Stimulated activated CD4-positive, alpha-beta T cell treated with anti-CD3 and anti-CD28 coated beads, Interleukin-4, amount 100 ng/mL, for 4 hours (primary cell): ENCODE results near the gene KHDRBS2.

Experiments
- DNase-seq, 2 experiments: peaks; one replicate each; pipeline ENCODE4 v3.0.0-alpha.2; 2020

KHDRBS2 gene

GRCh38 chr6:62285612-62286469 is at the start of gene KHDRBS2:
KHDRBS2 (minus strand) TSS chr6:62286225.
- DNase-seq = peak in 1 of 2 experiments; percentile 0

GRCh38 chr6:62328607-62329006 is 42.6 kb upstream of the KHDRBS2 start:
- DNase-seq = no peak

GRCh38 chr6:62324834-62325233 is 38.8 kb upstream of the KHDRBS2 start:
- no peak for DNase-seq

GRCh38 chr6:62323818-62324431 is 37.9 kb upstream of the KHDRBS2 start:
- DNase-seq = no peak

- no peak for DNase-seq
Measured at GRCh38 chr6:62298745-62299392, 12.8 kb upstream of the KHDRBS2 start.

- DNase-seq = no peak
Measured at GRCh38 chr6:62296541-62296940, 10.5 kb upstream of the KHDRBS2 start.

- DNase-seq = no peak
Measured at GRCh38 chr6:62288974-62289373, 2.9 kb upstream of the KHDRBS2 start.

GRCh38 chr6:62288562-62288961 is 2.5 kb upstream of the KHDRBS2 start:
- DNase-seq = no peak

- no peak for DNase-seq
Measured at GRCh38 chr6:62286470-62286843, 432 bp upstream of the KHDRBS2 start.

GRCh38 chr6:62284725-62285124 is 1.3 kb downstream of the KHDRBS2 start:
- no peak for DNase-seq

GRCh38 chr6:62283796-62284411 is 2.1 kb downstream of the KHDRBS2 start:
- no peak for DNase-seq

GRCh38 chr6:62283365-62283764 is 2.7 kb downstream of the KHDRBS2 start:
- DNase-seq = no peak

GRCh38 chr6:62280099-62280498 is 5.9 kb downstream of the KHDRBS2 start:
- no peak for DNase-seq

- DNase-seq = no peak
Measured at GRCh38 chr6:62272114-62272513, 13.9 kb downstream of the KHDRBS2 start.

GRCh38 chr6:62265906-62266525 is 20.0 kb downstream of the KHDRBS2 start:
- DNase-seq = no peak

GRCh38 chr6:62262283-62262682 is 23.7 kb downstream of the KHDRBS2 start:
- DNase-seq = no peak

GRCh38 chr6:62246087-62246486 is 39.9 kb downstream of the KHDRBS2 start:
- no peak for DNase-seq

- DNase-seq = no peak
Measured at GRCh38 chr6:62236784-62237183, 49.2 kb downstream of the KHDRBS2 start.

- DNase-seq = no peak
Measured at GRCh38 chr6:62229231-62229630, 56.8 kb downstream of the KHDRBS2 start.

GRCh38 chr6:62217866-62218265 is 68.2 kb downstream of the KHDRBS2 start:
- DNase-seq = no peak

GRCh38 chr6:62202078-62202477 is 83.9 kb downstream of the KHDRBS2 start:
- DNase-seq = no peak

GRCh38 chr6:62192593-62192992 is 93.4 kb downstream of the KHDRBS2 start:
- no peak for DNase-seq

GRCh38 chr6:62175195-62175594 is 110.8 kb downstream of the KHDRBS2 start:
- DNase-seq = no peak
